SU-DHL-6 (cell line): ENCODE measurements around the gene PHGDH.
"Not testable (repeated sequence)": the region's sequence is repeated elsewhere in the genome, so short reads cannot be mapped to it uniquely, and the experiment has no call there.

Experiments used
- H2AFZ ChIP-seq: fragments of 200-600 bp; sonication (generic); 2 replicates; pipeline ENCODE4 v1.6.1; 2014; ENCODE audit warnings: low read depth, mild to moderate bottlenecking, moderate library complexity, mixed read lengths, antibody characterized with exemption, low read length; ENCODE audit not compliant: severe bottlenecking
- H3F3A ChIP-seq: fragments of 200-600 bp; shearing (Covaris generic); 2 replicates; pipeline ENCODE4 v1.6.0; 2016; ENCODE audit warnings: antibody characterized with exemption, mild to moderate bottlenecking; ENCODE audit not compliant: insufficient read depth
- H3K27ac ChIP-seq: fragments of 200-600 bp; sonication (generic); 2 replicates; pipeline ENCODE4 v1.5.1; 2016; ENCODE audit warnings: low read depth, mild to moderate bottlenecking, low read length, moderate library complexity, mixed read lengths
- H3K27me3 ChIP-seq: fragments of 200-600 bp; sonication (generic), shearing (Covaris generic); 2 replicates; pipeline ENCODE4 v1.6.0; 2014; ENCODE audit warnings: mild to moderate bottlenecking, low read length
- H3K36me3 ChIP-seq: fragments of 200-600 bp; sonication (generic); 2 replicates; pipeline ENCODE4 v1.6.1; 2014; ENCODE audit warnings: mild to moderate bottlenecking, low read length, mixed read lengths
- H3K4me2 ChIP-seq: fragments of 300-600, 200-600 bp; shearing (Covaris generic), sonication (generic); 2 replicates; pipeline ENCODE4 v1.6.0; 2014; ENCODE audit warnings: low read length, low read depth, mild to moderate bottlenecking; ENCODE audit not compliant: poor library complexity, severe bottlenecking
- H3K4me3 ChIP-seq: fragments of 200-600 bp; sonication (generic); 2 replicates; pipeline ENCODE4 v1.5.1; 2014; ENCODE audit warnings: antibody characterized with exemption, low read length, mild to moderate bottlenecking, mixed read lengths; ENCODE audit not compliant: insufficient read depth, poor library complexity, severe bottlenecking
- H3K79me2 ChIP-seq: fragments of 200-600 bp; sonication (generic); 2 replicates; pipeline ENCODE4 v1.6.1; 2014; ENCODE audit warnings: mild to moderate bottlenecking, low read length, moderate library complexity; ENCODE audit not compliant: insufficient read depth
- H3K9ac ChIP-seq: fragments of 200-600 bp; sonication (generic); 2 replicates; pipeline ENCODE4 v1.7.0; 2014; ENCODE audit warnings: mild to moderate bottlenecking, low read length
- H3K9me2 ChIP-seq: fragments of 200-600 bp; sonication (generic); replicated peaks from 2 replicates; pipeline ENCODE4 v1.6.1; 2014; ENCODE audit warnings: low read length; ENCODE audit not compliant: insufficient read depth
- H3K9me3 ChIP-seq: fragments of 200-600 bp; sonication (generic); 2 replicates; pipeline ENCODE4 v1.6.1; 2014; ENCODE audit warnings: low read length, mixed read lengths; ENCODE audit not compliant: insufficient read depth
- H4K20me1 ChIP-seq: fragments of 200-600 bp; sonication (generic); 2 replicates; pipeline ENCODE4 v1.6.1; 2014; ENCODE audit warnings: low read depth, mild to moderate bottlenecking, antibody characterized with exemption, low read length, moderate library complexity, mixed read lengths
- EZH2phosphoT487 ChIP-seq: fragments of 200-600 bp; sonication (generic), shearing (Covaris generic); conservative IDR thresholded peaks from 2 replicates; pipeline ENCODE4 v1.6.1; 2018; ENCODE audit warnings: mild to moderate bottlenecking, antibody characterized with exemption, low read length, moderate library complexity, mixed read lengths
- TF ChIP-seq, protein P1 (sequence below): fragments of 200-600 bp; sonication (generic); IDR thresholded peaks from one replicate; pipeline ENCODE4 v1.5.1; 2017; ENCODE audit warnings: antibody characterized with exemption, mild to moderate bottlenecking, low read length, moderate library complexity; ENCODE audit not compliant: insufficient read depth, poor library complexity, severe bottlenecking

Gene PHGDH

DNA sequence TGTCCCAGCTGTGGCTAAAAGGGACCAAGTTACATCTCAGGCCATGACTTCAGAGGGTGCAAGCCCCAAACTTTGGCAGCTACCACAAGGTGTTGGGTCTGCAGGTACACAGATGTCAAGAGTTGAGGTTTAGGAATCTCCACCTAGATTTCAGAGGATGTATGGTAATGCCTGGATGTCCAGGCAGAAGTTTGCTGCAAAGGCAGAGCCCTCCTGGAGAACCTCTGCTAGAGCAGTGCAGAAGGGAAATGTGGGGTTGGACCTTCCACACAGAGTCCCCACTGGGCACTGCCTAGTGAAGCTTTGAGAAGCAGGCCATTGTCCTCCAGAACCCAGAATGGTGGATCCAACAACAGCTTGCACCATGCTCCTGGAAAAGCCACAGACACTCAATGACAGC is 10.1 kb upstream of the PHGDH start:
- Histone ChIP-seq H4K20me1 (no peaks in the 10 kb centered on the region), H3K9me2 (no peaks in the 10 kb centered on the region), H3K4me2 (no peak overlapping the region), H3K79me2 (no peaks in the 10 kb centered on the region), H3K36me3 (no peaks in the 10 kb centered on the region), H3K27me3 (no peaks in the 10 kb centered on the region), H3K4me3 (no peak overlapping the region), H3K9ac (no peak overlapping the region), H3F3A (no peaks in the 10 kb centered on the region), H2AFZ (no peak overlapping the region), H3K27ac (no peak overlapping the region), H3K9me3 (no peaks in the 10 kb centered on the region; the same call in 1 of the 2 replicates)
- no peak for TF ChIP-seq EZH2phosphoT487
- TF ChIP-seq, protein P1, sequence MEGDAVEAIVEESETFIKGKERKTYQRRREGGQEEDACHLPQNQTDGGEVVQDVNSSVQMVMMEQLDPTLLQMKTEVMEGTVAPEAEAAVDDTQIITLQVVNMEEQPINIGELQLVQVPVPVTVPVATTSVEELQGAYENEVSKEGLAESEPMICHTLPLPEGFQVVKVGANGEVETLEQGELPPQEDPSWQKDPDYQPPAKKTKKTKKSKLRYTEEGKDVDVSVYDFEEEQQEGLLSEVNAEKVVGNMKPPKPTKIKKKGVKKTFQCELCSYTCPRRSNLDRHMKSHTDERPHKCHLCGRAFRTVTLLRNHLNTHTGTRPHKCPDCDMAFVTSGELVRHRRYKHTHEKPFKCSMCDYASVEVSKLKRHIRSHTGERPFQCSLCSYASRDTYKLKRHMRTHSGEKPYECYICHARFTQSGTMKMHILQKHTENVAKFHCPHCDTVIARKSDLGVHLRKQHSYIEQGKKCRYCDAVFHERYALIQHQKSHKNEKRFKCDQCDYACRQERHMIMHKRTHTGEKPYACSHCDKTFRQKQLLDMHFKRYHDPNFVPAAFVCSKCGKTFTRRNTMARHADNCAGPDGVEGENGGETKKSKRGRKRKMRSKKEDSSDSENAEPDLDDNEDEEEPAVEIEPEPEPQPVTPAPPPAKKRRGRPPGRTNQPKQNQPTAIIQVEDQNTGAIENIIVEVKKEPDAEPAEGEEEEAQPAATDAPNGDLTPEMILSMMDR: no peak

DNA sequence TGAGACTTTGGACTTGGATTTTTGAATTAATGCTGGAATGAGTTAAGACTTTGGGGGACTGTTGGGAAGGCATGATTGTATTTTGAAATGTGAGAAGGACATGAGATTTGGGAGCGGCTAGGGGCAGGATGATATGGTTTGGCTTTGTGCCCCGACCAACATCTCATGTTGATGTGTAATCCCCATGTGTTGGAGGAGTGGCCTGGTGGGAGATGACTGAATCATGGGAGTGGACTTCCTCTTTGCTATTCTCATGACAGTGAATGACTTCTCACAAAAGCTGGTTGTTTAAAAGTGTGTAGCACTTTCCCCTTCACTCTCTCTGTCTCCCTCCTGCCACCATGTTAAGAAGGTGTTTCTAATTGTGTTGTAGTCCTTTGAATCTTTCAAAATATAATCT is 9.3 kb upstream of the PHGDH start:
- H3K9me3 ChIP-seq: no peaks in the 10 kb centered on the region; the same call in 1 of the 2 replicates
- H3K79me2 ChIP-seq: no peaks in the 10 kb centered on the region
- no peak overlapping the region for H3K4me2 ChIP-seq
- H2AFZ ChIP-seq: no peak overlapping the region
- H3K27me3 ChIP-seq: no peaks in the 10 kb centered on the region
- no peak overlapping the region for H3K4me3 ChIP-seq
- no peaks in the 10 kb centered on the region for H4K20me1 ChIP-seq
- no peak for TF ChIP-seq EZH2phosphoT487
- TF ChIP-seq, protein P1: no peak
- H3K9me2 ChIP-seq: no peaks in the 10 kb centered on the region
- no peaks in the 10 kb centered on the region for H3K36me3 ChIP-seq
- no peak overlapping the region for H3K27ac ChIP-seq
- H3F3A ChIP-seq: no peaks in the 10 kb centered on the region
- no peak overlapping the region for H3K9ac ChIP-seq

DNA sequence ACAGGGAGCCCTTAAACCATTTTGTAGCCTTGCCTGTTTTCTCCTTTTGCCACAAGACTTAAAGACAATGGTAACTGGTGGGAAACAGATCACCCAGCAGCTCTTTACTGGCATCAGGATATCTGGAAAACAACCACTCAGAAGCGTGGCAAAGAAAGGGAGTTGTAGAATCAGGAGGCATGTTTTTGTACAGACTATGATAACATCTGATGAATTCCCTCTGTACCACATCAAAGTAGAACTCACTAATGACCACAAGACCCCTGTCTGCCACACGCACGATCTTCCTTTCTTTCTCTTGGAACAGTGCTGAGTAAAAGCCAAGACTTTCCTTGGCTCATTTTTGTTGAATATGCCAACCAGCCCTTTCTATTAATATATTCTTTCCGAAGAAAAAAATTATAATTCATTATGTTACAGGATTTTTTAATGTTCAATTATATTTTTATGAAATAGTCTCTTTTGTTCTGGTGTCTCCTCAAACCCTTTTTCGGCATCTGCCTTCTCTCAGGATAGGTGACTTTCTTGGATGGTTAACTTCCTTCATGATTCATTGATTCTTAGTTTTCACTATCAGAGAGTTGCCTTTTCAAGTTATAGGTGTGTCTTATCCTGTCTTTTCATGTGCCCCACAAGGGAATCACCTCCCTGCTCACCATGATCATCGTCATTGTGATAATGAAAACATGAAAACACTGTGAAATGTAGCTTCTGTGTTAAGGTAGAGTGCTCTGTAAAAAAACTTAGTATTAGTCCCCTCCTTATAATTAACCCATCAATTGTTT is 7.9 kb upstream of the PHGDH start:
- Histone ChIP-seq H3K27ac (no peak overlapping the region), H3K4me2 (no peak overlapping the region), H3F3A (no peaks in the 10 kb centered on the region), H4K20me1 (no peaks in the 10 kb centered on the region), H3K36me3 (no peaks in the 10 kb centered on the region), H3K4me3 (no peak overlapping the region), H3K27me3 (no peaks in the 10 kb centered on the region), H2AFZ (no peak overlapping the region), H3K9me3 (no peaks in the 10 kb centered on the region; the same call in 1 of the 2 replicates), H3K9ac (no peak overlapping the region), H3K9me2 (no peaks in the 10 kb centered on the region), H3K79me2 (no peaks in the 10 kb centered on the region)
- no peak for TF ChIP-seq EZH2phosphoT487

DNA sequence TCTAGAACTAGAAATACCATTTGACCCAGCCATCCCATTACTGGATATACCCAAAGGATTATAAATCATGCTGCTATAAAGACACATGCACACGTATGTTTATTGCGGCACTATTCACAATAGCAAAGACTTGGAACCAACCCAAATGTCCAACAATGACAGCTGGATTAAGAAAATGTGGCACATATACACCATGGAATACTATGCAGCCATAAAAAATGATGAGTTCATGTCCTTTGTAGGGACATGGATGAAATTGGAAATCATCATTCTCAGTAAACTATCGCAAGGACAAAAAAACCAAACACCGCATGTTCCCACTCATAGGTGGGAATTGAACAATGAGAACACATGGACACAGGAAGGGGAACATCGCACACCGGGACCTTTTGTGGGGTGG is 5.1 kb upstream of the PHGDH start:
- not testable (repeated sequence) for H4K20me1 ChIP-seq, H3K27me3 ChIP-seq, H3K36me3 ChIP-seq, H3K4me3 ChIP-seq, H3F3A ChIP-seq, H3K27ac ChIP-seq, H3K9ac ChIP-seq, H3K9me2 ChIP-seq, H2AFZ ChIP-seq, H3K79me2 ChIP-seq, H3K9me3 ChIP-seq, H3K4me2 ChIP-seq

DNA sequence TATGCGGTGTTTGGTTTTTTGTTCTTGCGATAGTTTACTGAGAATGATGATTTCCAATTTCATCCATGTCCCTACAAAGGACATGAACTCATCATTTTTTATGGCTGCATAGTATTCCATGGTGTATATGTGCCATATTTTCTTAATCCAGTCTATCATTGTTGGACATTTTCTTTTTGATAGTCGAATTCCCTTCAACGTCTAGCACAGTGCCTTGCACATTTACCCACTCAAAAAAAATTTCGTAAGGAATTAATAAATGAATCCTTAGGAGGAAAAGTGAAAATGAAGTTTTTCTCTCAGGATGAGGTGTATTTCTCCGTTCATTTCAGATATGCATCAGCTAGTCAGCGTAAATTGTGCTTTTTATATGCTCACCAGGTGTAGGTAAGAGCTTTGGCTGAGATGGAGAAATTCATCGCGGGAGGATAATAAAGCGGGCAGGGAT is 354 bp upstream of the PHGDH start:
- not testable (repeated sequence) for H3F3A ChIP-seq, H3K36me3 ChIP-seq, H3K27ac ChIP-seq, H3K9me3 ChIP-seq, H4K20me1 ChIP-seq, H3K27me3 ChIP-seq, H3K9me2 ChIP-seq
- Histone ChIP-seq H2AFZ (peak overlapping the region; percentile 83), H3K79me2 (peaks cover 45% of the 10 kb centered on the region), H3K4me2 (peak overlapping the region; percentile 89), H3K4me3 (peak overlapping the region; percentile 97), H3K9ac (peak overlapping the region; percentile 99)
